NCI-H2196 (cell line): ENCODE data around the gene NFIC.
"Not testable (repeated sequence)": the region's sequence is repeated elsewhere in the genome, so short reads cannot be mapped to it uniquely, and the experiment has no call there.

Experiments used
- DNase-seq: peaks from one replicate; lab custom pipeline; 2025; ENCODE audit not compliant: unreplicated experiment; lab: John Stamatoyannopoulos, UW

NFIC gene

DNA sequence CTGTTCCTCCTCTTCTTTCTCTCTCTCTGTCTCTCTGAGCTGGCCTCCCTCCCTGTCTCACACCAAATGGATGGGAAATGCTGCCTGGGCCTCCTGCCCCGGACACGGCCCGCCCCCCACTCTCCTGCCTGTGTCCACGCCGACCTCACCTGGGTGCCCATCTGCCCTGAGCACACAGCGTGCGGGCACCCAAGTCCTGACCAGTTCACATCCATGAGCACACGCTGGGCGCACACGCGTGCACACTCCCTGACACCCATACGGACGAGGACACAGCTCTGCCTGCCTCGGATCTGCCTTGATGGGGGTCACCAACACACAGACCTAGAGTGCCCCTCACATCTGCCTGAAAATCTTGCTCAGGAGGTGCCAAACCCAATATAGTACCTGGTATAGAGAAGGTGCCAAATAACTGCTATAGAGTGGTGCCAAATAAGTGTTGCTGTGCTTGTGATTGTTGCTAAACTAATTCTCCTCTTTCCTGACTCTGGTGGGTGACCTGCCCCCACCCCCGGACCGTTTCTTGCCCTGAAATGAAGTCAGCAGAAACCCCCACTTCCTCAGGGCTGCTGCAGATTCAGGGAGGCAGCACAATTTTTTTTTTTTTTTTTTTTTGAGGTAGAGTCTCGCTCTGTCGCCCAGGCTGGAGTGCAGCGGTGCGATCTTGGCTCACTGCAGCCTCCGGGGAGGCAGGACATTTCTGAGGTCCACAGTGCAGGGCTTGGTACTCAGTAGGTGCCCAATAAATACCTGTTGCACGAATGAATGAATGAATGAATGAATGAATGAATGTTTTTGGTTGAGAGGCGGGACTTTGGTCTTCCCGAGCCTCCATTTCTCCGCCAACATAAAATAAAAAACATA lies 4.6 kb downstream of the NFIC start:
- DNase-seq = no peak

DNA sequence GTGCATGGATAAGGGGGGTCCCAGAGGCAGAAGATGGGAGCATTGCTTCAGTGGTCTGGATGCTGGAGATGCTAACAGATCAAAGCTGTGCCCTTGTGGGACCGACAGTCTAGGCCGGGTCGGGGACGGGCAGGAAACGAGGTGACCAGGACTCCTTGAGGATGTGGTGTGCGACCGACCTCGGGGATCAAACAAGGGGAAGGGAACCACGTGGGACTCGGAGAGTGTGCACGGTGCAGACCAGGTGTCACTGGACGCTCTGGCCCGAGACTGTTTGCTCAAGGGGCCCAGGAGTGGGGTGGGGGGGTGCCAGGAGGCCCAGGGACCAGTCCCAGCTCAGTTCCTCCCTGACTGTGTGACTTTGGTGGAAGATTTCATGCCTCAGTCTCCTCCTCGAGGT lies 6.0 kb downstream of the NFIC start:
- DNase-seq = no peak

DNA sequence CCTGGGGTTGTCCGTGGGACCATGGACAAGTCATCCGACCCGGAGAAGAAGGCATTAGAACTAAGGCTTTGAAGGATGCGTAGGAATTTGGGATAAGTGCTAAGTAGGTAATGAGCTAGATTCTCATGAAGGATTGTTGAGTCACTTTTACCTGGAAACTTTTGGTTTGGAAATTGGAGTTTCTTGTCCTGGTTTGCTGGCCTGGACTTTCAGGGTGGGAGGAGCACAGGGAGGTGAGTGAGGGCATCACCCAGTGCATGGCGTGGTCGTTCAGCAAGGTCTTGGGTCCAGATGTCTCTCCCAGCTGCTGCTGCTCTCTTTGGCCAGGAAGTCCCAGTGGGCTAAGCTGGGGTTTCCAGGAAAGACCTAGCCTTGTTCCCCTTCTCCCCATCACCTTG lies 7.6 kb downstream of the NFIC start:
- no peak for DNase-seq

DNA sequence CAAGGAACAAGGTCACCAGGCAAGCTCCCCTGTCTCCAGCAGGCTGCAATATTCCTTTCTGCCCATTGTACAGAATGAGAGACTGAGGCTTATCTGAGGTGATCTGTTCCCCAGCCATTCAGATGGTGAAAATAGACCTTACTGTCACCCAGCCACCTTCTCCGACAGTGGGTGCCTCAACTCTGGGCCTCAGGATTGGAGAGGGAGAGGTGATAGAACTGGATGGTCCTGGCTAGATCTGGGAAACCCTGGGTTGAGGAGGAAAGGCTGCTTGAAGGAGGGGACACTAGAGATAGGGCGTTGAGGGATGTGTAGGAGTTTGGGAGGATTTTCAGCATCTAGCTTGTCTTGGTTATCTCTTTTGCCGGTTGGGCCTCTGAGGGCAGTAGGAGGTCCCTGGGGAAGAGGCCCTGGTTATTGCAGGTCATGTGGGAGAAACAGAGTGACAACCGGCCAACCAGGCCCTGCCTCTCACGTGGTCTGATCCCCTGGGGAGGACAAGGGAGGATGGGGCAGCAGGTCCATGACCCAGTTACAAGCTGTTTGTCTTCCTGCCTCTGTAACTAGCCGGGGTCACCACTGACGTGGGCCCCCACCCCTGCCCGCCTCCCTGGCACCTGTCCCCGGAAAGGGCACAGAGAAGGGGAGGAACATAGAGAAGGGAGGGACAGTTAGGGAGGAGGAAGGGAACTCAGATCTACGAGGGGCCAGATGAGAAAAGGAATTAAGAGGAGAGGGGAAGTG lies 8.2 kb downstream of the NFIC start:
- peak; percentile 81 for DNase-seq

DNA sequence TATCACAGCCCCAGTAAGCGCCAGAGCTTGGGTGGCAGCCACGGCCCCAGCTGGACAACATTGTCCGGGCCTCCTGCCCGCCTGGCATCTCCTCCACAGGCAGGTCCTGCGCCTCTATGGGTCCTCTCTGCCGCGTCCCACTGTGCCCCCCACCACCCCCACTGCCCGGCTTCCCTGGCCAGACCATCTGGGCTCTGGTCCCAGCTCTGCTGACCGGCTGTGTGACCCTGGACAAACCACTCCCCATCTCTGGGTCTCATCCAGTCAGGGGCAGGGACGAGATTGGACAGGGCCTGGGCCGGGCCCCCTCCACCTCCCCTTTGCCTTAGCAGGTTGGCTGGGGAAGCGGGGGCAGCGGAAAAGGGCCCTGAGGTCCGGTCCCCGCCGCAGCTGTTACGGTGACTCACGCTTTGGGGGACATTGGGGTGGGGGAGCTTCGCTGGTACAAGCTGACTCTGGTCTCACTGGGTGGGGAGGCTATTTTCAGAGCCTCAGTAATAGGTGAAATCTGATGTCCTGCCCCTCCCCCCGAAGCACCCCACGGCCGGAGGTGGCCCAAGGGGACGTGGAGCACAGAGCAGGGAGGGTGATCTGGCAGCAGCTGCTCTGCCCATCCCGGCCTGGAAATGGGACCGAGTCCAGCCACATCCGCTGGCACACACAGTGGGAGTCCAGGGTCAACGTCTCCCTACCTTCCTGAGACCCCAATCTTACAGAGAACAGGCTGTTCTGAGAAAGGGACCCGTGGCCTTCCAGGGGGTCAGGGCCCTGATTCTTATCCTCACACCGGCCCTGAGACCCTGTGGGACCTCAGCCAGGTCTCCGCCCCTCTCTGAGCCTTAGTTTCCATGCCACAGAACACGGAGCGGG lies 9.1 kb downstream of the NFIC start:
- DNase-seq = peak; percentile 61

DNA sequence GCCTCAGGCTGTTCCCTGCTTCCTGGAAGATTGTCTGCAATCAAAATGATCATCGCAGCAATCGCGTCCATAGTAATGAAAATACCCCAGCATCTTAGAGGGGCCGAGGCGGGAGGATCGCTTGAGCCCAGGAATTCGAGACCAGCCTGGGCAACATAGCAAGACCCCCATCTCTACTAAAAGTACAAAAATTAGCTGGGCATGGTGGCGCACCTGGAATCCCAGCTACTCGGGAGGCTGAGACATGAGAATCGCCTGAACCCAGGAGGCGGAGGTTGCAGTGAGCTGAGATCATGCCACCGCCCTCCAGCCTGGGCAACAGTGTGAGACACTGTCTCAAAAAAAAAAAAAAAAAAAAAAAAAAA lies 9.7 kb downstream of the NFIC start:
- not testable (repeated sequence) for DNase-seq

DNA sequence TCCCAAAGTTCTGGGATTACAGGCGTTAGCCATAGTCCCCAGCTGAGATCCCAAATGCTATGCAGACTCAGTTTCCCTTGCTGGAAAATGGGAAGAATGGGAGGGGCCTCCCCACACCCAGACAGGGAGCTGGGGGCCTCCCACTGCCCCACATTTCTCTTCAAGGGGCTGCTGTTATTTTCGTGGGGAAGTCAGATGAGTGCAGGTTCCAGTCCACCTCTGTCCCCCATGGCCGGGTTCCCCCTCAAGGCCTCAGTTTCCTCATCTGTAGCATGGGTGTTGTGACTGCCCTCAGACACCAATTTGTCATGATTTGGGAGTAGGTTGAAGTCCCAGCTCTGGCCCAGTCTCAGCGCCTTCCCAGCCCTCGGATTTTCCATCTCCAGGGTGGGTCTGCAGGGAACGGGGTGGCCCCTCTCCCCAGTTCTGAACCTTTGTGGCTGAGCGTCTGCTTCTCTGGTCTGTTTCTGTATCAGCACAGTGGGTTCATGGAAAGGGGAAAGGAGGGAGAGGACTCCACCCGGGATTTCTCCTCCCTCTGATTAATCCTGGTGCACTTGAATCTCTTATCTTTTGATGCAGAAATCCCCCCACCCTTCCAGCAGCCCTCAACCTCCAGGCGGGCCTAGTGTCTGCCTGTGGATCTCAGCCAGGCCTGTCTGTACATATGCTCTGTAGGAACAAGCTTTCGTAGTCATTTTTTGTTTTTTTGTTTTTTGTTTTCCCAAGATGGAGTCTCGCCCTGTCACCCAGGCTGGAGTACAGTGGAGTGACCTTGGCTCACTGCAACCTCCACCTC lies 12.2 kb downstream of the NFIC start:
- no peak for DNase-seq

DNA sequence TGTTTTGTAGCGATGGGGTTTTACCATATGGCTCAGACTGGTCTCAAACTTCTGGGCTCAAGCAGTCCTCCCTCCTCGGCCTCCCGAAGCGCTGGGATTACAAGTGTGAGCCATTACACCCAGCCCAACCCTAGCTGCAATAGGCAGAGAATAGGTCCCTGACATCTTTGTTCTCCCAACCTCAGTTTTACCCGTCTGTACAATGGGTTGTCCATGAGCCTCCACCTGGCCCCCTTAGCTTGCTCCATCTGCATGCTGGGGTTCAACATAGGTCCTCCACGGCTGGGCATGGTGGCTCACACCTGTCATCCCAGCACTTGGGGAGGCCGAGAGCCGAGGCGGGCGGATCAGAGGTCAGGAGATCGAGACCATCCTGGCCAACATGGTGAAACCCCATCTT lies 14.4 kb downstream of the NFIC start:
- DNase-seq = no peak

DNA sequence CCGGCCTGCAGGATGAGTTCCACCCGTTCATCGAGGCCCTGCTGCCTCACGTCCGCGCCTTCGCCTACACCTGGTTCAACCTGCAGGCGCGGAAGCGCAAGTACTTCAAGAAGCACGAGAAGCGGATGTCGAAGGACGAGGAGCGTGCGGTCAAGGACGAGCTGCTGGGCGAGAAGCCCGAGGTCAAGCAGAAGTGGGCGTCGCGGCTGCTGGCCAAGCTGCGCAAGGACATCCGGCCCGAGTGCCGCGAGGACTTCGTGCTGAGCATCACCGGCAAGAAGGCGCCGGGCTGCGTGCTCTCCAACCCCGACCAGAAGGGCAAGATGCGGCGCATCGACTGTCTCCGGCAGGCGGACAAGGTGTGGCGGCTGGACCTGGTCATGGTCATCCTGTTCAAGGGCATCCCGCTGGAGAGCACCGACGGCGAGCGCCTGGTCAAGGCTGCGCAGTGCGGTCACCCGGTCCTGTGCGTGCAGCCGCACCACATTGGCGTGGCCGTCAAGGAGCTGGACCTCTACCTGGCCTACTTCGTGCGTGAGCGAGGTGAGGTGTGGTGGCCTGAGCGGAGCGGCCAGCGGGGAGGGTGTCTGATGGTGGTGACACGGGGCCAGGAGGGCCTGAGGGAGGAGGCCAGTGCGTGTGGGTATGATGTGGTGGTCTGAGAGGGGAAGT lies 15.5 kb downstream of the NFIC start:
- no peak for DNase-seq

DNA sequence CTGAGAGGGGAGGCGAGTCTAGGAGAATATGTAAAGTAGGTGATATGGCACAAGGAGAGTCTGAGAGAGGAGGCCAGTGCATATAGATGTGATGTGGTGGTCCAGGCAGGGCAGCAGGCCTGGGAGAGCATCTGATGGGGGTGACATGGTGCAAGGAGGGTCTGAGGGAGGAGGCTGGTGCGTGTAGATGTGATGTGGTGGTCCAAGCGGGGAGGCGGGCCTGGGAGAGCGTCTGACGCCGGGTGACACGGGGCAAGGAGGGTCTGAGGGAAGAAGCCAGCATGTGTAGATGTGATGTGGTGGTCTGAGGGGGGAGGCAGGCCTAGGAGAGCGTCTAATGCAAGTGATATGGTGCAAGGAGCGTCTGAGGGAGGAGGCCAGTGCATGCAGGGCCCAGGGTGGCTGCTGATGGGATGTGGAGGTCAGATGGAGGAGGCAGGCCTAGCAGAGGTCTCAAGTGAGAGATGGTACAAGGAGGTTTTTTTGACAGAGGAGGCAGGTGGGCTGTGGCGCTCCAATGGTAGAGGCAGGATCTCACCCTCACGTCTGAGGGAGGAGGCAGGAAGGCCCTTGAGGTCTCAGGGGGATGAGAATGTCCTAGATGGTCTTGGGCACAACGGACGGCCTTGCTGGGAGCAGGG lies 16.2 kb downstream of the NFIC start:
- no peak for DNase-seq

DNA sequence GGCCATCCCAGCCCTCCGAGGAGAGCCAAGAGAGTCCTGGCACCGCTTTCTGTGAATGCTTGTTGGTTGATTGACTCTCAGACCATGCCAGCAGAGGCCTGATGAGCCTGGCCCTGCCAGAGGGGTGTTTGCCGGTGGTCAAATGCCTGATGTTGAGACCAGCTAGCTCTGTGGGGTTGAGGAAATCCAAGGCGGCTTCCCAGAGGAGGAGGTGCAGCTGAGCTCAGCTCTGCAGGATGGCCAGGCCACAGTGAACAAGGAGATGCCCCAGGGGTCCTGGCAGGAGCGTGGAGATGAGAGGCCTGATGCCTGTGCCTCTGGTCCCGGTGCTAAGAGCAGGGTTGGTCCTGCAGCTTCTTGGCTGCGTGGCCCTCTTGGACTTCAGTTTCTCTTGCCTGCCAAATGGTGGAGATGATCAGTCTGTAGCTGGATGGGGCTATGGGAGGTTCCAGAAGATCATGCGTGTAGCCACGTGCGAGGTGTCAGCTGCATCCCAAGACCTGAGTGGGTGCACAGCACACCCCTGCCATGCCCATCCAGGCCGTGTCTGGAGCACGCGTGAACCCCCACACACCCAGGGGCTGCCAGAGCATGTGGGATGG lies 16.8 kb downstream of the NFIC start:
- no peak for DNase-seq

DNA sequence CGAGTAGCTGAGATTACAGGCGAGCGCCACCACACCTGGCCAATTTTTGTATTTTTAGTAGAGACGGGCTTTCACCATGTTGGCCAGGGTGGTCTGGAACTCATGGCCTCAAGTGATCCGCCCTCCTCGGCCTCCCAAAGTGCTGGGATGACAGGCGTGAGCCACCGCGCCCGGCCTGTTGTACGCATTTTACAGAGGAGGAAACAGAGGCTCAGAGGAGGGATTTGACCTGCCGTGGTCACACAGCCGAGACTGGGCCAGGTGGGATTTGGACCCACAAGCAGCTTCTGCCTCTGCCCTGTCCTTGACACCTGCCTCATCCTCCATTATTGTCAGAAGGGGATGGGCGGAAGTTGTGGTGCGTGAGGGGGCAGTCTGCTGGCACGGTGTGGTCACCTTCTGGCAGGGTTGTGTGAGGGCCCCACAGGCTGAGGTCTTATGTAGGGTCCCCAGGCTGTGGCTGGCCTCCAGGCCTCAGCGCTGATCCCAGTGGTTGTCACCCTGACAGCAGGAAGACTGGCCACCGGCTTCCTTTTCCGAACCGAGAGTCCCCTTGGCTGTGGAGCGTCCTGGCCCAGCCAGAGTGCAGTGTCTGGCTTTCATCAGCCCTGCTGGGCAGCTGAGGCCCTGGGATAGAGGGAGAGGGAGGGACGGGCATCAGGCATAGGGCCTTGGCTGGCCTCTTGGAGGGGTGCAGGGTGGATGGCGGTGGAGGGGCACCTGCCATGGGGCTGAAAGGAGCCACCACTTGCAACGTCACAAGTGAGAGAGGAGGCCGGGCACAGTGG lies 20.3 kb downstream of the NFIC start:
- DNase-seq = no peak

DNA sequence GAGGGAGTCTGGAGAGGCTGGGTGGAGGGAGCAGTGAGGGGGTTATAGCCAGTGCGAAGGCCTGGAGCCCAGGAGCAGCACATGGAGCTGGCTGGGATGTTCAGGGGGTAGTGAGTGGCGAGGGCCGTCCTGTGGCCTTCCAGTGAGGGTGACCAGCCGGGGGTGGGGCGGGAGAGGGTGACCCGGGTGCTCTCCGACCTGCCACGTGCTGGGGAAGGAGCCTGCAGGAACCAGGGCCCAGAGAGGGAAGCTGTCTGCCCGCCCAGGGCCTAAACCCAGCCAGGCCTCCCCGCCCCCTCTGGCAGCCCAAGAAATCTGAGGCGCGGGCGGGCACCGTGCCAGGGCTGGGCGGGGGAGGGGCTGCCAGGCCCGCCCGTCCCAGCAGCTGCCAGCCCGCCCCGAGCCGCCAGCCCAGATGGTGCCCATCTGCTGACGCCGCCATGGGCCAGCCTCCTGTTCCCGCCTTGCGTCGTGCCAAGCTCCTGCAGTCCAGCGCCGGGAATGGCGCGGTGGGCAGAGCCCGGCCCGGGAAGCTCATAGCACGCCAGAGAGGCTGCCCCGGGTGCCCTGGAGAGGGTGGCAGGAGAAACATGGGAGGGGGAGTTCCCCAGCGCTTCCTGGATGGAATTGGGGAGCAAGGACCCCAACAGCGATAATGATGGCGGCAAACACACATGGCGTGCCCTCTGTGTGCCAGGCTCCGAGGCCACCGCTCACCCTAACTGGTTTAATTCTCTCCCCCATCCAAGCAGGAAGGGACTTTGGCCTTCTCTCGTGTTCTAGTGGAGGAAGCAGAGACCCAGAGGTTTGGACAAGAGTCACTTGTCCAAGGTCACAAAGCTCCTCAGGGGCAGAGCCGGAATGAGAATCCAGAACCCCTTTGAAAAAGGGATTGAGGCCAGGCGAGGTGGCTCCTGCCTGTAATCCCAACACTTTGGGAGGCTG lies 21.5 kb downstream of the NFIC start:
- peak; percentile 92 for DNase-seq

DNA sequence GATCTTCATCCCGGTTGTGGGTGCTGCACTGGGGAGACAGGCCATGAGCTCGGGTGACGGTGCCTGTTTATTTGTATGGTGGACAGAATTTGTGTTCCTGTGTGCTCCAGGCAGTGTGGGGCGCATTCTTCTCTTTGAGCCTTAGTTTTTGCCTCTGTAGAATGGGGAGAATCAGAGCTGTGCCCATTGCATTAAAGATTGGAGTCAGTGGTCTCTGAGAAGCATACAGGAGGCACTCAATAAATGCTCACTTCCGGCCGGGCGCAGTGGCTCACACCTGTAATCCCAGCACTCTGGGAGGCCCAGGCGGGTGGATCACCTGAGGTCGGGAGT lies 23.0 kb downstream of the NFIC start:
- DNase-seq = no peak

DNA sequence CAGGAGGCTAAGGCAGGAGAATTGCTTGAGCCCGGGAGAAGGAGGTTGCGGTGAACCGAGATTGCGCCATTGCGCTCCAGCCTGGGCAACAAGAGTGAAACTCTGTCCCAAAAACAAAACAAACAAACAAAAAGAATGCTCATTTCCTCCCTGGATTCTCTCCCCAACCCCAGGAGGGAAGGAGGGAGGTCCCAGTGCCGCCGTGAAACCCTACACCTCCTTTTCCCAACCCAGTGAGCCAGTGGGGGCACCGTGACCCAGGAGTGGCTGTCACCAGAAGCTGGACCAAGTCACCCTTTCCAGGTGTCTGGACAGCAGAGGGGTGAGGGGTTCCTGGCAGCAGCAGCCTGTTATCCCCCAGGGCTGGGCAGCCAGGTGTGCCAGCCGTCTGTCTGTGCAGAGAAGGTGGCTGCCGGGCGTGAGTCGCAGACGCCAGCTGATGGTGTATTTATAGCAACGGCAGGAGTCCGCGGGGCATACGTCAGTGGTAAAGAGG lies 23.5 kb downstream of the NFIC start:
- peak; percentile 69 for DNase-seq

DNA sequence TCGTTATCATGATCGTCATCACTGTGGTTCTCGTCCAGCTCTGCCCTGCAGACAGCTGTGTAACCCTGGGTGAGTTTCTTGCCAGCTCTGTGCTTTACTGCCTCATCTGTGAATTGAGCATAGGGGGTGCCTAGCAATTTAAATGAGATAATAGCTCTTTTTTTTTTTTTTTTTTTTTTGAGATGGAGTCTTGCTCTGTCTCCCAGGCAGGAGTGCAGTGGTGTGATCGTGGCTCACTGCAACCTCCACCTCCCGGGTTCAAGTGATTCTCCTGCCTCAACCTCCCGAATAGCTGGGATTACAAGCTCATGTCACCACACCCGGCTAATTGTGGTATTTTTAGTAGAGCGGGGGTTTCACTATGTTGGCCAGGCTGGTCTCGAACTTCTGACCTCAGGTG lies 25.5 kb downstream of the NFIC start:
- not testable (repeated sequence) for DNase-seq

DNA sequence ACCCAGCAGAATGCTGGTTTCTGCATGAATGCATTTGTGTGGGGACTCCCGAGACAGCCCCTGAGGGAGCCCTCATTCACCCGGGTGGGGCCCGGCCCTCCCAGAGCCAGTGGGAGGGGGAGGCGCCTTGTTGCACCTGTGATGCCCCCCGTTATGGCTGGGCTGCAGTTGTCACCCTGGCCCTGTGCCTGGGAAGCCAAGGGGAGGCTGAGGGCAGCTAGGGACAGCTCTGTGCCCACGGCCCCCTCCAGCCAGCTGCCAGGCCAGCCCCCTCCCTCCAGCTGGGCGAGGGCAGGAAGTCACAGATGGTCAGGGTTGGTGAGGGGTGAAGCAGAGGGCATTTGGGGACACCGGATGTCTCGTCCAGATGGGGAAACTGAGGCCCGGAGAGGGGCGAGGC lies 26.1 kb downstream of the NFIC start:
- no peak for DNase-seq
